ENCODE data around the gene FAM107B.
A peak's percentile ranks its signal among the peaks of the same experiment; 100 is the strongest.

FAM107B gene

GRCh38 chr10:14572811-14573210 lies 201.9 kb downstream of the FAM107B start:
- DNase-seq: no peak

GRCh38 chr10:14571866-14572507 lies 202.7 kb downstream of the FAM107B start:
- DNase-seq: peak; percentile 55 to 64

GRCh38 chr10:14570800-14571199 lies 203.9 kb downstream of the FAM107B start:
- DNase-seq: no peak

- no peak for DNase-seq
Observed at GRCh38 chr10:14569274-14570060, 205.2 kb downstream of the FAM107B start.

- no peak for DNase-seq
Observed at GRCh38 chr10:14567421-14567820, 207.3 kb downstream of the FAM107B start.

GRCh38 chr10:14566498-14566897 lies 208.2 kb downstream of the FAM107B start:
- DNase-seq: no peak

GRCh38 chr10:14565199-14565598 lies 209.5 kb downstream of the FAM107B start:
- DNase-seq: no peak

- no peak for DNase-seq
Observed at GRCh38 chr10:14564268-14564744, 210.4 kb downstream of the FAM107B start.

GRCh38 chr10:14563359-14563940 lies 211.2 kb downstream of the FAM107B start:
- no peak for DNase-seq

GRCh38 chr10:14563076-14563336 lies 211.7 kb downstream of the FAM107B start:
- DNase-seq: no peak

- DNase-seq: no peak
Observed at GRCh38 chr10:14562218-14563075, 212.2 kb downstream of the FAM107B start.

- DNase-seq: peak in 1 of 2 experiments; percentile 47
Observed at GRCh38 chr10:14560791-14561765, 213.6 kb downstream of the FAM107B start.

- peak; percentile 72 to 81 for DNase-seq
Observed at GRCh38 chr10:14560274-14560673, 214.4 kb downstream of the FAM107B start.

GRCh38 chr10:14558025-14558424 lies 216.7 kb downstream of the FAM107B start:
- DNase-seq: no peak

- DNase-seq: no peak
Observed at GRCh38 chr10:14557567-14557966, 217.1 kb downstream of the FAM107B start.

- DNase-seq: peak in 1 of 2 experiments; percentile 49
Observed at GRCh38 chr10:14556285-14556956, 218.3 kb downstream of the FAM107B start.

GRCh38 chr10:14555807-14556206 lies 218.9 kb downstream of the FAM107B start:
- no peak for DNase-seq

GRCh38 chr10:14554491-14555205 lies 220.0 kb downstream of the FAM107B start:
- no peak for DNase-seq

GRCh38 chr10:14554091-14554490 lies 220.6 kb downstream of the FAM107B start:
- no peak for DNase-seq

- DNase-seq: no peak
Observed at GRCh38 chr10:14553448-14553847, 221.2 kb downstream of the FAM107B start.

GRCh38 chr10:14552015-14552414 lies 222.7 kb downstream of the FAM107B start:
- no peak for DNase-seq

Data from activated CD4-positive, alpha-beta T cell treated with anti-CD3 and anti-CD28 coated beads, Interleukin-2, amount 50 U/mL, for 48 hours (primary cell).